ENCODE measurements around the gene F10.

GRCh38 chr13:113116871-113117271 is 5.7 kb upstream of the F10 start:
- TF ChIP-seq CTCF (IDR thresholded peaks at IDR 0.05) (no peak), POLR2A (IDR thresholded peaks at IDR 0.05) (no peak)
